NCI-H1436 (cell line): Measurements from ENCODE around the gene TRAIP.
"Not testable (repeated sequence)": the region's sequence is repeated elsewhere in the genome, so short reads cannot be mapped to it uniquely, and the experiment has no call there.

Source experiments
- DNase-seq: peaks from one replicate; lab custom pipeline; 2025; lab: John Stamatoyannopoulos, UW

Gene TRAIP, protein sequence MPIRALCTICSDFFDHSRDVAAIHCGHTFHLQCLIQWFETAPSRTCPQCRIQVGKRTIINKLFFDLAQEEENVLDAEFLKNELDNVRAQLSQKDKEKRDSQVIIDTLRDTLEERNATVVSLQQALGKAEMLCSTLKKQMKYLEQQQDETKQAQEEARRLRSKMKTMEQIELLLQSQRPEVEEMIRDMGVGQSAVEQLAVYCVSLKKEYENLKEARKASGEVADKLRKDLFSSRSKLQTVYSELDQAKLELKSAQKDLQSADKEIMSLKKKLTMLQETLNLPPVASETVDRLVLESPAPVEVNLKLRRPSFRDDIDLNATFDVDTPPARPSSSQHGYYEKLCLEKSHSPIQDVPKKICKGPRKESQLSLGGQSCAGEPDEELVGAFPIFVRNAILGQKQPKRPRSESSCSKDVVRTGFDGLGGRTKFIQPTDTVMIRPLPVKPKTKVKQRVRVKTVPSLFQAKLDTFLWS

GRCh38 chr3:49856181-49857005 lies at the start of gene TRAIP:
TRAIP (minus strand) TSS chr3:49856564; CDS start chr3:49856453, 111 bp downstream.
- peak; percentile 86 for DNase-seq

DNA sequence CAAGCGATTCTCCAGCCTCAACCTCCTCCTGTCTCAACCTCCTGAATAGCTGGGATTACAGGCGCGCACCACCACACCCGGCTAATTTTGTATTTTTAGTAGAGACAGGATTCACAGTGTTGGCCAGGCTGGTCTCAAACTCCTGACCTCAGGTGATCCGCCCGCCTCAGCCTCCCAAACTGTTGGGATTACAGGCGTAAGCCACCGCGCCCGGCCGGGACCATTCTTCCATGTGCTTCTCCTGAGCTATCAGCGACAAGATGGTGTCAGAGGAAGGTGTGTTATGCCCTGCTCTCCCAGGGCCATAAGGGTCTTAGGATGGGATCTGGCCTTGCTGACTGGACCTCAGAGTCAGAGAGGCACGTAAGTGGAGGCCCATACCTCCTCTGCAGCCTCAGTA lies 48.1 kb upstream of the TRAIP start:
- DNase-seq = not testable (repeated sequence)

- peak; percentile 78 for DNase-seq
Measured at GRCh38 chr3:49903451-49904424, 47.4 kb upstream of the TRAIP start, which contains the start of gene MST1R. MST1R (minus strand) TSS chr3:49903873; CDS start chr3:49903609, 264 bp downstream.

GRCh38 chr3:49902511-49903345 lies 46.4 kb upstream of the TRAIP start:
- no peak for DNase-seq

- DNase-seq = no peak
Measured at GRCh38 chr3:49901366-49902339, 45.3 kb upstream of the TRAIP start.

DNA sequence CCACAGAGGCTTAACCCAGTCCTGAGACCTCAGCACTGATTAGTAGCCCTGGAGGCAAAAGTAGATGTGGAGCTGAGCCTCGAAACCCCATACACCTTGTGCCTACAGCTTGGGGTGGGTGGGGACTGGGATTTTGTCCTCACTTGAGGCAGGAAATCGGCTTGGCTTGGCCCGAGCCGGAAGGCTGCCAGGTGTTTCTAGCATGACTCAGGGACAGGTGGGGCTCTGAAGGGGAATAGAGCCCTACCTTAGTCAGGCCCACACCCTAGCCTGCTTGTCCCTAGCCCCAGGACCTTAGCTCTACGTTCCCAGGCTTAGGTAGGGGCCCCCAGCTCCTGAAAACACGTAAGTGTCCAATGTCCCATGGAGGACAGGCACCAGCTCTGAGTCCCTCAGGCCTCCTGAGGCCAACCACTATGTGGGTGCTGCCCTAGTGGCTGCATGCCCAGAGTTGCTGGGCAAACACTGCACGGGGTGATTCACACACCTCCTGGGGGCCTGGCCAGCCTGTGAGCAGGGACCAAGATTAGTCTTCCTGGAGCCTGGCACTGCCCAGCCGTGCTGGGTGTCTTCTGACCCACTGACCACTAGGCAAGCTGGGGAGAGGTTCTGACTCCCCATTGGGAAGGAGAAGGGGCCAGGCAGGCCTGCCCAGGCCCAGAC lies 44.3 kb upstream of the TRAIP start:
- no peak for DNase-seq

DNA sequence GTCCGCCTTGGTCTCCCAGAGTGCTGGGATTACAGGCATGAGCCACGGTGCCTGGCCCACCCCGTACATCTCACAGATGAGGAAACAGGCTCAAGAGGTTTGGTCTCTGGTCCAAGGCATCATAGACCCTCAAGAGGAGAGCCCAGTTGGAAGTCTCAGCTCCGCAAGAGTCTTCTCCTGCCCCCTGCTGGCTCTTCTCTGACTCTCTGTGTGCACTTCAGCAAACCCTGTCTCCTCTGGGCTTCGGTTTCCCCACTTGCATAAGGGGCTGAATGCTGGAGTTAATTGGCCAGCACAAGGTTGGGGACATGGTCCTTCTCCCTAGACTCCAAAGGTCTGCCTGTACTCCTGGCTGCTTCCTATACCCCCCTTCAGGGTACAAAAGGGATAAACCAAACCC lies 43.5 kb upstream of the TRAIP start:
- no peak for DNase-seq

- no peak for DNase-seq
Measured at GRCh38 chr3:49898991-49899390, 42.6 kb upstream of the TRAIP start.

- no peak for DNase-seq
Measured at GRCh38 chr3:49896345-49896744, 40.0 kb upstream of the TRAIP start.

GRCh38 chr3:49895791-49896190 lies 39.4 kb upstream of the TRAIP start:
- no peak for DNase-seq

DNA sequence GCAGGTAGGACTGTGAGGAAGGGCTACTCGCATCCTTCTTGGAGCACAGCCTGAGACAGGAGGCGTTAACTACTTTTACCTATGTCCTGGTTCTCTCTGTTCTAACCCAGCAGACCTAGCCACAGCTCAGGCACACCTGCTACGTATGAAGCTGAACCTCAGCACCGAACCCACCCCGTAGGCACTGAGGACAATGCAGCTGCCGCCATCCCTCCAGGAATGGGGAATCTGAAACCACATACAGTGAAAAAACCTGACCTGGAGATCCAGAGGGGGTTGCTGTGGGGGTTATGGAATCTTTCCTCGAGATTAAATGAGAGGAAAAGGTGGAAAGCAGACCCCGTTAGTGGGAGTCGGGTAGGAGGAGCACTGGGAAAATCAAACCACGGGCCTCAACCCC lies 32.9 kb upstream of the TRAIP start:
- DNase-seq = no peak

- no peak for DNase-seq
Measured at GRCh38 chr3:49886922-49887265, 30.5 kb upstream of the TRAIP start.

DNA sequence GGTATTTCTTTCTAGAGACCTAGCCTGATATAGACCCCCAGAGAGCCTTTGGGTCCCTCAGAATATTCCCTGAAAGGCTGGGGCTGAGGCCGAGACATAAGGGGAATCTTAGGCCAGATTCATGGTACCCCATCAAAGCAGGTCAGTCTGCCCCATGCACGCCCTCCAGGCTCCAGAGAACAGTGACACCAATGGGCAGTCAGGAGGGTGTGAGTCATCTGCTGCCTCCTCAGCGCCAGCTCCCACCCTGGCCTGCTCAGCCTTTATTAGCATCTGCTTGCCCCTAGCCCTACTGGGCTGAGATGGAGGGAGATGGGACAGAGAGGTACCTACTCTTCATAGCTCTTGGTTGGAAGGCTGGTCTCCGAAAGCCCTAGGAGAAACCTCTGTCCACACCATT lies 27.6 kb upstream of the TRAIP start:
- DNase-seq = no peak

DNA sequence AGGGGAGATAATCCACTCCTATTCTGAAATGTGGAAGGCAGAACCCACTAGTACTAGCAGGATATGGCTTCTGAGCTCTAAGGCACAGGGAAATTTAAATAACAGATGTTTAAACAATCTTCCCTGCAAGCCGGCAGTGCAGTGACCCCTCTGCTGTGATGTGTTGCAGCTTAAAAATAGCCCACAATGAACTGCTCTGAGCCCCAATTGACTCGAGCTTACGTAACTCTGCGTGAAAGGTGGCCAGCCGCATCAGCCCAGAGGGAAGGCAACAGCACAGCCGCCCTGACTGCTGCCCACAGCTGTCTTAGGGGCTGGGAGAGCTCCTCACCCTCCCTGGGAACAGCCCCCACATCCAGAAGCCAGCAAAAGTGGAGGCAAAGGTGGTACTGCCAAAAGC lies 25.8 kb upstream of the TRAIP start:
- DNase-seq = no peak

- DNase-seq = no peak
Measured at GRCh38 chr3:49880581-49881315, 24.4 kb upstream of the TRAIP start.

DNA sequence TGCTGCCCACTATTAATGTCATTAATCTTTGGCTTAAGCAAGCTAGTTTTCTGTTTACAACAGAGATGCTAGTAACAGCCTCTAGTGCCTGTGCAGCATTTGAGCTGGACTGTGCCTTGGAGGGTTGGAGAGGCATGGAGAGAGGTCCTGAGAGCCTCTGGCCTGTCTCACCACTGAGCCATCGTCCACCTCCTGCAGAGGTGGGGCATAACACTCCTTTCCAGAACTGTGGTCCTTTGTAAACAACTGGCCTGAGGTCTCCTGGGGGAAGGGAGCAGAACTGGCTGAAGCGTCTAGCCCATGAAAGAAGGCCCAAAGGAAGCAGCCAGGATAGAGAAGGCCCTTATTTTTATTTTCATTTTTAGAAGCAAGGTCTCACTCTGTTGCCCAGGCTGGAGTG lies 23.4 kb upstream of the TRAIP start:
- DNase-seq = no peak

GRCh38 chr3:49878686-49879085 lies 22.3 kb upstream of the TRAIP start:
- DNase-seq = no peak

GRCh38 chr3:49877716-49878115 lies 21.4 kb upstream of the TRAIP start:
- DNase-seq = no peak
